ENCODE results near the gene USE1. TPM values are rescaled to one million over a fixed set of nuclear protein-coding genes. Genes with fewer than 3 reads are reported as not detected.
A peak's percentile ranks its signal among the peaks of the same experiment; 100 is the strongest.

Gene USE1
- total and polyA plus RNA-seq, 2 of the 4 experiments (the other 2 are of a cell fraction), result 17.2 to 24.2 TPM

DNA sequence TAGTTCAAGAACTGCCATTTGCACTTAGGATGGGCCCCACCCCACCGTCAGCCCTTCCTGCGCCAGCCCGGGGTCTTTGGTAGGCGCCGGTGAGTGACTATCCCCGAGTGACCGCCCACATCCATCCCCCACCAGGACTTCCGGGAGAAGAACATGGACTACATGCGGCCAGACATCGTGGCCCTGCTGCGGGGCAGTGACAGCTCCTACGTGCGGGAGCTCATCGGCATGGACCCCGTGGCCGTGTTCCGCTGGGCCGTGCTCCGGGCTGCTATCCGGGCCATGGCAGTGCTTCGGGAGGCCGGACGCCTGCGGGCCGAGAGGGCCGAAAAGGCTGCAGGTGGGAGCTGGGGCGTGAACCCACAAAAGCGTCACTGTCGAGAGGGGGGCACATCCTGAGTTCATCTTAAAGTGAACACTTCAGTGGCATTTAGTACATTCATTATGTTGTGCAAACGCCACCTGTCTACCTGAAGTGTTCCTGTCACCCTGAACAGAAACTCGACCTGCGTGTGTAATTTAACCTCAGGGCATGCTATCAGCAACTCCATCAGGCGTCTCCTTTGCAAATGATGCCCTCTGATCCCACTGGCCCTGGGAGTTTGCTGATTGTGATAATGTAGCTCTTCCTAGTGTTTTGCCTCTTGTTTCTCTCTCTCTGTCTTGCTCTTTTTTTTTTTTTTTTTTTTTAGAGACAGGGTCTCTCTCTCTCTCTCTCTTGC lies 42.4 kb upstream of the USE1 start (continued):
- no peak for TF ChIP-seq BHLHE40 (IDR thresholded peaks at IDR 0.05; ENCODE audit: low read depth, low read length)

DNA sequence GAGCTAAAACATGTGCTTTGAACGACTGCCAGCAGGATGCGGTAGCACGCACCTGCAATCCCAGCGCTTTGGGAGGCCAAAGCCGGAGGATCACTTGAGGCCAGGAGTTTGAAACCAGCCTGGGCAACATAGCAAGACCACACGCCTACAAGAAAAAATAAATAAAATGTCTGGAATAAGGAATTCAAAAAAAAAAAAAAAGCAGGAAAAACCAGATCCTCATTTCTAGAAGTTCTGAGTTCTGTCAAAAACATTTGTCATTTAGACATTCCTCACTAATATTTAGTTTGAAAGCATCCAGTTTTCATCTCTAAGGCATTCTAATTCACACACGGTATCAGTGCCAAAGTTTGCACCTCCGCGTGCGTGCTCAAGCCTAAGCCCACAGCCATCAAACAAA lies 36.9 kb upstream of the USE1 start:
- intact Hi-C loops (cut with micrococcal nuclease), result no loop called here
- H4K20me1 ChIP-seq (ENCODE audit: insufficient read depth, low read length), result peaks cover 6% of the 10 kb centered on the region; the same call in 1 of the 2 replicates
- peaks cover 6 to 12% of the 10 kb centered on the region in 2 experiments; a peak in 2 of 4 replicates for H3K79me1 ChIP-seq (ENCODE audit: low read depth in 1 of 2, low read length in 2 of 2)
- H3K27ac ChIP-seq (ENCODE audit: insufficient read depth, low read length), result no peak overlapping the region
- H2BK20ac ChIP-seq (ENCODE audit: low read depth, low read length), result no peak overlapping the region
- H2AK9ac ChIP-seq (replicated peaks; ENCODE audit: low read depth, low read length, poor library complexity), result no peak overlapping the region
- ChIA-PET POLR2A (ENCODE audit: unreplicated experiment) (no interaction called here), CTCF (no interaction called here)
- no peak overlapping the region for H2AFZ ChIP-seq (replicated peaks; ENCODE audit: low read length, poor library complexity)
- no peak overlapping the region for H2AK5ac ChIP-seq (ENCODE audit: low read depth, low read length)
- dilution Hi-C loops (cut with HindIII; ENCODE audit: low sequenced_read_pairs, unreplicated experiment), result no loop called here
- no peak for ATAC-seq (ENCODE audit: low read depth)
- H4K8ac ChIP-seq (ENCODE audit: low read depth in 2 of 2, low read length in 2 of 2), result no peak overlapping the region
- H3K9ac ChIP-seq (ENCODE audit: low read depth, low read length), result no peak overlapping the region
- in situ Hi-C loops (cut with MboI; ENCODE audit: low sequenced_read_pairs), result no loop called here
- no peak overlapping the region for H4K91ac ChIP-seq (ENCODE audit: insufficient read depth, low read depth, low read length)
- H2BK5ac ChIP-seq (ENCODE audit: low read depth, low read length, poor library complexity, severe bottlenecking), result no peak overlapping the region
- DNase-seq, result no peak
- TSS peak; percentile 23 for BruUV-seq (replicated peaks)
- H4K5ac ChIP-seq (ENCODE audit: low read depth, low read length), result no peak overlapping the region
- no peaks in the 10 kb centered on the region for H3K9me1 ChIP-seq (ENCODE audit: insufficient read depth, low read length)
- no peak overlapping the region for H3K56ac ChIP-seq (ENCODE audit: extremely low read depth, insufficient read depth, low read length)
- no peak overlapping the region for H2BK120ac ChIP-seq (ENCODE audit: low read depth, low read length)
- peaks cover 2% of the 10 kb centered on the region; the same call in 1 of the 2 replicates for H3K4me1 ChIP-seq (ENCODE audit: control insufficient read depth, insufficient read depth, low read length)
- H3K9me3 ChIP-seq (ENCODE audit: control insufficient read depth, insufficient read depth, low read length), result no peaks in the 10 kb centered on the region
- H3K4me2 ChIP-seq (ENCODE audit: low read depth, low read length), result no peak overlapping the region
- no peak overlapping the region for H3K23ac ChIP-seq (ENCODE audit: low read depth, low read length)
- peaks cover 54% of the 10 kb centered on the region for H3K36me3 ChIP-seq (ENCODE audit: control insufficient read depth, insufficient read depth, low read length)
- no peak overlapping the region for H3K4ac ChIP-seq (ENCODE audit: low read depth, low read length)
- H3K14ac ChIP-seq (replicated peaks; ENCODE audit: low read depth, low read length), result no peak overlapping the region
- H3K18ac ChIP-seq (ENCODE audit: low read depth, low read length), result no peak overlapping the region
- TF ChIP-seq USF2 (IDR thresholded peaks at IDR 0.05; ENCODE audit: low read depth, low read length), result no peak
- TF ChIP-seq, protein P1, sequence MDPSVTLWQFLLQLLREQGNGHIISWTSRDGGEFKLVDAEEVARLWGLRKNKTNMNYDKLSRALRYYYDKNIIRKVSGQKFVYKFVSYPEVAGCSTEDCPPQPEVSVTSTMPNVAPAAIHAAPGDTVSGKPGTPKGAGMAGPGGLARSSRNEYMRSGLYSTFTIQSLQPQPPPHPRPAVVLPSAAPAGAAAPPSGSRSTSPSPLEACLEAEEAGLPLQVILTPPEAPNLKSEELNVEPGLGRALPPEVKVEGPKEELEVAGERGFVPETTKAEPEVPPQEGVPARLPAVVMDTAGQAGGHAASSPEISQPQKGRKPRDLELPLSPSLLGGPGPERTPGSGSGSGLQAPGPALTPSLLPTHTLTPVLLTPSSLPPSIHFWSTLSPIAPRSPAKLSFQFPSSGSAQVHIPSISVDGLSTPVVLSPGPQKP (IDR thresholded peaks at IDR 0.05; ENCODE audit: borderline replicate concordance, low read depth, low read length), result no peak
- no peak for TF ChIP-seq NFE2L2 (IDR thresholded peaks at IDR 0.05; ENCODE audit: low read depth, low read length)
- no peak for TF ChIP-seq CTCF (conservative IDR thresholded peaks at IDR 0.05; ENCODE audit: low read depth, low read length)
- TF ChIP-seq CHD1 (IDR thresholded peaks at IDR 0.05; ENCODE audit: low read depth, low read length), result no peak
- TF ChIP-seq RCOR1 (IDR thresholded peaks at IDR 0.05; ENCODE audit: insufficient replicate concordance, low read length), result no peak
- no peak for TF ChIP-seq RFX5 (IDR thresholded peaks at IDR 0.05; ENCODE audit: low read depth, low read length)
- TF ChIP-seq SMC3 (IDR thresholded peaks at IDR 0.05; ENCODE audit: low read depth, low read length), result no peak
- 100% methylated on average over 1 of the region's 10 CpGs; no CpG with 5 or more reads in 1 of the 2 experiments for WGBS, 2 experiments (ENCODE audit: extremely low coverage in 2 of 2, insufficient read length in 1 of 2)
- no peaks in the 10 kb centered on the region for H3K27me3 ChIP-seq (ENCODE audit: control insufficient read depth, insufficient read depth, low read length)
- no peak overlapping the region for H2BK15ac ChIP-seq (ENCODE audit: low read depth, low read length)
- no peak overlapping the region for H3K4me3 ChIP-seq (ENCODE audit: insufficient read depth, low read depth, low read length)

Measured in IMR-90 (cell line).